ENCODE results near the gene CLASRP.

- TF ChIP-seq, protein P1, sequence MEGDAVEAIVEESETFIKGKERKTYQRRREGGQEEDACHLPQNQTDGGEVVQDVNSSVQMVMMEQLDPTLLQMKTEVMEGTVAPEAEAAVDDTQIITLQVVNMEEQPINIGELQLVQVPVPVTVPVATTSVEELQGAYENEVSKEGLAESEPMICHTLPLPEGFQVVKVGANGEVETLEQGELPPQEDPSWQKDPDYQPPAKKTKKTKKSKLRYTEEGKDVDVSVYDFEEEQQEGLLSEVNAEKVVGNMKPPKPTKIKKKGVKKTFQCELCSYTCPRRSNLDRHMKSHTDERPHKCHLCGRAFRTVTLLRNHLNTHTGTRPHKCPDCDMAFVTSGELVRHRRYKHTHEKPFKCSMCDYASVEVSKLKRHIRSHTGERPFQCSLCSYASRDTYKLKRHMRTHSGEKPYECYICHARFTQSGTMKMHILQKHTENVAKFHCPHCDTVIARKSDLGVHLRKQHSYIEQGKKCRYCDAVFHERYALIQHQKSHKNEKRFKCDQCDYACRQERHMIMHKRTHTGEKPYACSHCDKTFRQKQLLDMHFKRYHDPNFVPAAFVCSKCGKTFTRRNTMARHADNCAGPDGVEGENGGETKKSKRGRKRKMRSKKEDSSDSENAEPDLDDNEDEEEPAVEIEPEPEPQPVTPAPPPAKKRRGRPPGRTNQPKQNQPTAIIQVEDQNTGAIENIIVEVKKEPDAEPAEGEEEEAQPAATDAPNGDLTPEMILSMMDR (conservative IDR thresholded peaks at IDR 0.05; ENCODE audit: low read depth, low read length): no peak
- no peak for TF ChIP-seq EZH2 (IDR thresholded peaks at IDR 0.05; ENCODE audit: low read length, unreplicated experiment)
- no peak for TF ChIP-seq EZH2phosphoT487 (IDR thresholded peaks at IDR 0.05; ENCODE audit: borderline replicate concordance, low read length)
These were observed 66.0 kb downstream of the CLASRP start for GRCh38 chr19:45104658-45105349.

Data from PC-3 (cell line).